Measurements from ENCODE around the gene CTIF. TPM values are rescaled to one million over a fixed set of nuclear protein-coding genes. Genes with fewer than 3 reads are reported as not detected.

Gene CTIF
- polyA plus RNA-seq, 3 donors, result 11.7 to 74.2 (median 39.8) TPM

DNA sequence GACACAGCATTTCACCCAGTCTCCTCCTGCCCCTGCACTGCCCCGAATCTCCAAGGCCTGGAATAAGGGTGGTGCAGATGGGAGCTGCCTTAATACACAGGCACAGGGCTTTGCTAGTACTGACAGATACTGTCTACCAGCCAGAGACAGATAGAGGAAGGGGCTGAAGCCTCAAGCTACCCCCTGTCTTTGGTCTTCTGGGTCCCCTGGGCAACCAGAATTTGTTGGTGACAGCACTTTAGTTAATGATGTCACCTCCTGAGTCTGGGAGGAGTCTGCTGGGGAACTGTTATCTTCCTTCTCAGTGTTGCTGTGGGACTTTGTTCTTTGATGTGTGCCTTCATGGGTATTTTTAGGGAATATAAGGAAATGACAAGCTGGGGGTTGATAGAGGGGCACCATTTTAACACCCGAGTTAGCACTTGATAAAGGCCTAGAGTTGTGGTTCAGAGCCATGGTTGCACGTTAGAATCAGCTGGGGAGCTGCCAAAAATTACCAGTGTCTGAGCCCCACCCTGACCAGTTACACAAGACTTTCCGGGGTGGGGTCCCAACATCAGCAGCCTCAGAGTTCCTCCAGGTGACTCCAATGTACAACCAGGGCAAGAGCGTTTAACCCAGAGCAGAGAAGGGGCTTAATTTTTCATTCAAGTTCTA, 275.1 kb downstream of the CTIF start:
- no peak overlapping the region for H3K27ac ChIP-seq (ENCODE audit: low read depth, low read length)
- WGBS, 3 donors, result 46 to 83% (median 48%) methylated on average over 5 of the region's 5 CpGs

GRCh38 chr18:48814490-48815178, 275.8 kb downstream of the CTIF start:
- H3K27ac ChIP-seq (ENCODE audit: low read depth, low read length), result no peak overlapping the region
- whole genome bisulfite sequencing, 3 donors, result 93 to 96% (median 96%) methylated on average over 5 of the region's 5 CpGs

GRCh38 chr18:48815179-48815515, 276.3 kb downstream of the CTIF start:
- WGBS, 3 donors, result 71 to 97% (median 84%) methylated on average over 1 of the region's 1 CpG
- no peak overlapping the region for H3K27ac ChIP-seq (ENCODE audit: low read depth, low read length)

DNA sequence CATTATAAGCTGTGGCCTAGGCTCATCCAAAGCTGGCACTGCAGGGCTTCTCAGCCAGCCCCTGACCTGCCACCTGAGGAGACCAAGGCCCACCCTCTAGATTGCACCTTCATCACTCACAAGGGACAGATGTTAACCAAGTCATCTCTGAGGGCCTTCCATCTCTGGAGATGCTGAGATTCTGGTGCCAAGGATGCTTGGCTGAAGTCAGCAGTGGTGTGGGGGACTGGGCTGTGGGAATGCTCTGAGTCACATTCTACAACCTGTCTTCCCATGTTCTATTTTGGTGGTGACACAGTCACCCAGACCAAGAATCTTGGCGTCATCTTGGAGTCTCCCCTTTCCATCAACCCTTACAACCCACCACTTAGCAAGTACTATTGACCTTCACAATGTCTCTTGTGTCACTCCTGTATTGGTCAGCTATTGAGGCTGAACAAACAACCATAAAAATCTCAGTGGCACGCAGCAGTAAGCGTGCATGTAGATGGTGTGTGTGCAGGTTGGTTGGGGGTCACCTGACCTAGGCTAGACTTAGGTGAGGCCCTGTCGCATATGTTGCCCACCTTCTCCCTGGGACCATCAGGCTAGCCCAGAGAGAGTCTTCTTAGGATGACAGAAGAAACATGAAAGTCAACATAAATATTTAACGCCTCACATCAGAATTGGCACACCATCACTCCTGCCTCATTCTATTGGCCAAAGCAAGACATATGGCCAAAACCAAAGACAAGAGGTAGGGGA, 276.9 kb downstream of the CTIF start:
- WGBS, 3 donors, result 75 to 86% (median 78%) methylated on average over 5 of the region's 5 CpGs
- no peak overlapping the region for H3K27ac ChIP-seq (ENCODE audit: low read depth, low read length)

GRCh38 chr18:48816554-48816953, 277.7 kb downstream of the CTIF start:
- WGBS, 3 donors, result 74 to 81% (median 78%) methylated on average over 7 of the region's 7 CpGs
- no peak overlapping the region for H3K27ac ChIP-seq (ENCODE audit: low read depth, low read length)

DNA sequence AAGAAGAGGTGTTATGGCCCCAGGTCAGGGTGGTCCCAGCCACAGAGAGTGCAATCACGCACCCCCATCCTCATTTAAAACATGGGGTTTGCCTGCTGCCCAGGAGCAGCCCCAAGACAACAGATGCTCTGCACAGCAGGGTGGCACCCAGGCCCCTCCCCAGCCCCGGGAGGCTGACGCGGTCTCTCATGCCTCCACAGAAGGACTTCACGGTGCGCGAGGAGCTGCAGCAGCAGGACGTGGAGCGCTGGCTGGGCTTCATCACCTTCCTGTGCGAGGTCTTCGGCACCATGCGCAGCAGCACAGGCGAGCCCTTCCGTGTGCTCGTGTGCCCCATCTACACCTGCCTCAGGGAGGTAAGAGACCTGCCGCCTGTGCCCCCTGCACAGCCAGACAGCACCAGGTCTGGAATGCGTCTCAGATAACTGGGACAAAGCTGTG, 278.2 kb downstream of the CTIF start:
- 93 to 97% (median 96%) methylated on average over 17 of the region's 17 CpGs for WGBS, 3 donors
- H3K27ac ChIP-seq (ENCODE audit: low read depth, low read length), result no peak overlapping the region

GRCh38 chr18:48818329-48819254, 279.8 kb downstream of the CTIF start:
- H3K27ac ChIP-seq (ENCODE audit: low read depth, low read length), result no peak overlapping the region

DNA sequence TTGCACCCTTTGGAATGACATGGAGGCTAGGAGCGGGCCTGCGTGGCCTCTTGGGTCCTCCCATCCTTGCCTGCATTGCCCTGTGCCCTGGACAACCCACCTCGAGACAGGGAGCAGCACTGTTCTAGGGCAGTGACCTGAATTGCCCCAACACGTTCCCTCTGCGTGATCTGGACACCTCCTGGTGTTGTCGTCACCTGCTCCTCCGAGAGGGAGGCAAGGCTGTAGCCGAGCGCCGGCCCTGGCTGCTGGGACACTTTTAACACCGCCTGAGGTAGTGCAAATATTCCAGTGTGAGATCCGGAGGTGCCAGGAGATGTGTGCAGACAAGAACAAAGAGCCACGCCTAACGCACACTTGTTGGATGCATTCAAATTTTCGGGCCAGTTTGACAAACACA, 280.4 kb downstream of the CTIF start:
- no peak overlapping the region for H3K27ac ChIP-seq (ENCODE audit: low read depth, low read length)
- 92 to 94% (median 94%) methylated on average over 15 of the region's 15 CpGs for WGBS, 3 donors

More at GRCh38 chr18:48818329-48819254, 279.8 kb downstream of the CTIF start:
- 88 to 91% (median 90%) methylated on average over 18 of the region's 18 CpGs for WGBS, 3 donors

GRCh38 chr18:48819781-48820482, 281.1 kb downstream of the CTIF start:
- 92 to 93% (median 93%) methylated on average over 11 of the region's 11 CpGs for WGBS, 3 donors
- H3K27ac ChIP-seq (ENCODE audit: low read depth, low read length), result no peak overlapping the region

DNA sequence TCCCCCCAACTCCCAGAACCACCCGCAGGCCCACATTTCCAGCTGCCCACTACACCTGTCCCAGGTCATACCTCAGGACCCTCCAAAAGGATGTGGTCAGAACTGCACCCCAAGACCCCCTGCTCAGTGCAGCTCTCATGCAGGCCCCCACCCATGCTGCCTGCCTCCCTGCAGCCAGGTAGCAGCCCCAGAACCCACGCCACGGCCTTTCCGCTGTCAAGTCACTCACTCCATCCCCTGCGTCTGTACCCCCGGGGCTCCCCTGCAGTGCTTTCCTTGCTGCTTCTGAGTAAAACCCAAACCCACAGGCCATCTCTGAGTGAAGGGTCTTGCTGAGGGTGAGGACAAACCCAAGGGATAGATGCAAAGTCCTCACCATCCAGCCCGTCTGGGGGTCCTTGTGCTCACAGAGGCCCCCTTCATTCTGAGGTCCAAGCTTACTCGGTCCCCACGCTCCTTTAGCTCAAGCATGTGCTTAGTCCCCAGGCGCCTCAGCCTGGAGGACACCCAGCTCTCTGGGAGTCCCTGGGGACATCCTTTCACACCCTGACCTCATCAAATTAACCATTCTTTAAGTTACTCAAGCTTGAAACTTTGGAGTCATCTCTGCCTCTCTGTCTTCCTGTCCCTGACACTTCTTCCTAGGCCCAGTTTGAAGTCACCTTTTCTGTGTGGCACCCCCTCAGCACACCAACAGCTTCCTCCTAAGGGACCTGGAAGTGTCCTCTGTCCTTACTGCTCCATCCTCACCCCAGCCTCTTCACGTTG, 281.8 kb downstream of the CTIF start:
- no peak overlapping the region for H3K27ac ChIP-seq (ENCODE audit: low read depth, low read length)
- WGBS, 3 donors, result 90 to 96% (median 94%) methylated on average over 11 of the region's 11 CpGs

DNA sequence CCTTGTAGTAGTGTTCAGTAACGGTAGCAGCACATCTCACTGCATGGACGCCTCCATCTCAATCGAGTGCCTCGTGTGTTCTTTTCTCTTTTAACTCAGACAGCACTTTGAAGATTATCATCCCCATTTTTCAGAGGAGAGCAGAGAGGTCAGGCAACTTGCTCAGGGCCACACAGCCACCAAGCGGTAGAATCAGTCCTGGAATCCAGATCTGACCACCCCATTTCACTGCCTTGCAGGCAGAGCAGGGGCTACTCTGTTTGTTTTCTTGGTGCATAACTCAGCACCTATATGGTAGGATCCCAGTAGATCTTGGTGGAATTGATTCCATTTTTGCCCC, 282.4 kb downstream of the CTIF start:
- H3K27ac ChIP-seq (ENCODE audit: low read depth, low read length), result no peak overlapping the region
- WGBS, 3 donors, result 91 to 95% (median 95%) methylated on average over 5 of the region's 5 CpGs

DNA sequence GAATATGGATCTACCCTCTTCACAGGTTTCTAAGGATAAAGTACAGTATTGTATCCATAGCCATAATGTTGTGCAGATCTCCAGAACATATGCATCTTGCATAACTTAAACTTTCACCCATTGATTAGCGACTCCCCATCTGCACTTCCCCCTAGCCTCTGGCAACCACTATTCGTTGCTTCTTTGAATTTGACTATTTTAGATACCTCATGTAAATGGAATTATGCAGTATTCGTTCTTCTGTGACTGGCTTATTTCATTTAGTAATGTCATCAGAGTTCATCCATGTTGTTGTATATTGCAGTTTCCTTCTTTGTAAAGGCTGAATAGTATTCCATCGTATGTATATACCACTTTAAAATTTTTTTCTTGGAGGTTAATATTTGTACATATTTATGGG, 283.0 kb downstream of the CTIF start:
- WGBS, 3 donors, result 57 to 81% (median 60%) methylated on average over 4 of the region's 4 CpGs
- no peak overlapping the region for H3K27ac ChIP-seq (ENCODE audit: low read depth, low read length)

- no peak overlapping the region for H3K27ac ChIP-seq (ENCODE audit: low read depth, low read length)
- WGBS, 3 donors, result 96 to 98% (median 98%) methylated on average over 14 of the region's 14 CpGs
Observed at GRCh38 chr18:48824231-48824970, 285.6 kb downstream of the CTIF start.

GRCh38 chr18:48825101-48825745, 286.4 kb downstream of the CTIF start:
- 50 to 87% (median 62%) methylated on average over 6 of the region's 6 CpGs for WGBS, 3 donors

GRCh38 chr18:48826271-48826670, 287.4 kb downstream of the CTIF start:
- 87 to 94% (median 93%) methylated on average over 7 of the region's 7 CpGs for WGBS, 3 donors
- H3K27ac ChIP-seq (ENCODE audit: low read depth, low read length), result no peak overlapping the region

More at GRCh38 chr18:48825101-48825745, 286.4 kb downstream of the CTIF start:
- no peak overlapping the region for H3K27ac ChIP-seq (ENCODE audit: low read depth, low read length)

- H3K27ac ChIP-seq (ENCODE audit: low read depth, low read length), result no peak overlapping the region
- 93 to 98% (median 96%) methylated on average over 8 of the region's 8 CpGs for WGBS, 3 donors
Observed at GRCh38 chr18:48826806-48827205, 288.0 kb downstream of the CTIF start.

Data from adipose tissue (tissue), 3 donors.